ENCODE results near the gene ST6GALNAC4. TPM values are rescaled to one million over a fixed set of nuclear protein-coding genes. Genes with fewer than 3 reads are reported as not detected.

Gene ST6GALNAC4
- total RNA-seq, 1 donor from 2014 or later: 5.5 TPM

GRCh38 chr9:127904561-127905003 is 12.3 kb downstream of the ST6GALNAC4 start:
- no peak for TF ChIP-seq EZH2 (IDR thresholded peaks at IDR 0.05)
- no peaks in the 10 kb centered on the region for H3K79me2 ChIP-seq (ENCODE audit: low read depth)
- no peaks in the 10 kb centered on the region for H3K27me3 ChIP-seq
- no peak overlapping the region for H3K4me2 ChIP-seq
- no peak overlapping the region for H3K9ac ChIP-seq
- Mint-ChIP-seq H3K4me3 (peak overlapping the region; percentile 52), H3K27me3 (ENCODE audit: insufficient read depth, low read depth) (peaks cover 6% of the 10 kb centered on the region), H3K4me1 (peaks cover 43% of the 10 kb centered on the region), H3K9me3 (no peaks in the 10 kb centered on the region), H3K27ac (peak overlapping the region; percentile 70), H3K36me3 (no peaks in the 10 kb centered on the region)
- no peaks in the 10 kb centered on the region for H3K9me3 ChIP-seq (ENCODE audit: low read depth)
- H4K20me1 ChIP-seq (ENCODE audit: low read depth): no peaks in the 10 kb centered on the region
- peaks cover 7% of the 10 kb centered on the region for H3F3A ChIP-seq (ENCODE audit: low read depth)
- peaks cover 12% of the 10 kb centered on the region for H3K4me1 ChIP-seq
- H3K4me3 ChIP-seq: no peak overlapping the region
- no peak overlapping the region for H2AFZ ChIP-seq (replicated peaks)
- no peaks in the 10 kb centered on the region for H3K36me3 ChIP-seq
- H3K27ac ChIP-seq: no peak overlapping the region
- no peak for DNase-seq (ENCODE audit: low spot score)

- Histone ChIP-seq H3K9me3 (ENCODE audit: low read depth) (no peaks in the 10 kb centered on the region), H3K79me2 (ENCODE audit: low read depth) (peaks cover 3% of the 10 kb centered on the region), H2AFZ (replicated peaks) (no peak overlapping the region), H3K36me3 (no peaks in the 10 kb centered on the region), H3K4me2 (no peak overlapping the region), H3K9ac (no peak overlapping the region), H3K4me3 (no peak overlapping the region), H4K20me1 (ENCODE audit: low read depth) (no peaks in the 10 kb centered on the region), H3F3A (ENCODE audit: low read depth) (peaks cover 10% of the 10 kb centered on the region), H3K27ac (no peak overlapping the region), H3K4me1 (peaks cover 12% of the 10 kb centered on the region), H3K27me3 (no peaks in the 10 kb centered on the region)
- TF ChIP-seq CTCF (IDR thresholded peaks at IDR 0.05): no peak
- no peak for TF ChIP-seq EZH2 (IDR thresholded peaks at IDR 0.05)
- no peak for TF ChIP-seq EZH2phosphoT487 (IDR thresholded peaks at IDR 0.05)
- Mint-ChIP-seq H3K9me3 (no peaks in the 10 kb centered on the region), H3K4me3 (peak overlapping the region; percentile 52), H3K27me3 (ENCODE audit: insufficient read depth, low read depth) (peaks cover 6% of the 10 kb centered on the region), H3K36me3 (no peaks in the 10 kb centered on the region), H3K4me1 (peaks cover 43% of the 10 kb centered on the region), H3K27ac (peak overlapping the region; percentile 70)
- DNase-seq (ENCODE audit: low spot score): no peak
Observed at GRCh38 chr9:127903557-127904475, 13.0 kb downstream of the ST6GALNAC4 start.

GRCh38 chr9:127899128-127899943 is 17.5 kb downstream of the ST6GALNAC4 start, which contains the start of gene ST6GALNAC6:
TSS of gene ST6GALNAC6 (minus strand) at chr9:127899603. CDS start at chr9:127897981, 1,622 bp downstream.
- Mint-ChIP-seq H3K36me3 (peaks cover 17% of the 10 kb centered on the region), H3K4me1 (peaks cover 51% of the 10 kb centered on the region), H3K27ac (peak within 1 kb of the TSS; percentile 90), H3K9me3 (peaks cover 6% of the 10 kb centered on the region), H3K27me3 (ENCODE audit: insufficient read depth, low read depth) (peaks cover 7% of the 10 kb centered on the region), H3K4me3 (peak within 1 kb of the TSS; percentile 91)
- peaks cover 24% of the 10 kb centered on the region for H3K4me1 ChIP-seq
- H4K20me1 ChIP-seq (ENCODE audit: low read depth): peaks cover 32% of the 10 kb centered on the region
- peak within 1 kb of the TSS; percentile 89 for H2AFZ ChIP-seq (replicated peaks)
- H3K4me3 ChIP-seq: peak within 1 kb of the TSS; percentile 91
- peak within 1 kb of the TSS; percentile 50 for H3K9ac ChIP-seq
- TF ChIP-seq EZH2 (IDR thresholded peaks at IDR 0.05): no peak
- TF ChIP-seq CTCF (IDR thresholded peaks at IDR 0.05): no peak
- TF ChIP-seq EZH2phosphoT487 (IDR thresholded peaks at IDR 0.05): no peak
- peak within 1 kb of the TSS; percentile 90 for H3K4me2 ChIP-seq
- no peaks in the 10 kb centered on the region for H3K27me3 ChIP-seq
- peaks cover 6% of the 10 kb centered on the region for H3K36me3 ChIP-seq
- DNase-seq (ENCODE audit: low spot score): peak; percentile 88
- H3K79me2 ChIP-seq (ENCODE audit: low read depth): peaks cover 18% of the 10 kb centered on the region
- H3K27ac ChIP-seq: no peak within 1 kb of the TSS
- no peaks in the 10 kb centered on the region for H3K9me3 ChIP-seq (ENCODE audit: low read depth)
- peaks cover 32% of the 10 kb centered on the region for H3F3A ChIP-seq (ENCODE audit: low read depth)
